DMS153 treated with DMSO at 0.1 percent for 48 hours (cell line): Measurements from ENCODE around the gene CYP27A1.
"Not testable (repeated sequence)": the region's sequence is repeated elsewhere in the genome, so short reads cannot be mapped to it uniquely, and the experiment has no call there.

Source experiments
- DNase-seq: peaks from one replicate; lab custom pipeline; 2025; ENCODE audit not compliant: unreplicated experiment; lab: John Stamatoyannopoulos, UW

The CYP27A1 gene

GRCh38 chr2:218830526-218831306, 48.8 kb downstream of the CYP27A1 start:
- no peak for DNase-seq

GRCh38 chr2:218831378-218831990, 49.5 kb downstream of the CYP27A1 start, which contains the start of gene PRKAG3:
PRKAG3 (minus strand) TSS chr2:218831803.
- DNase-seq = no peak

- no peak for DNase-seq
Measured at GRCh38 chr2:218832081-218832480, 50.1 kb downstream of the CYP27A1 start.

- no peak for DNase-seq
Measured at GRCh38 chr2:218832520-218832919, 50.6 kb downstream of the CYP27A1 start.

GRCh38 chr2:218833023-218833609, 51.2 kb downstream of the CYP27A1 start:
- no peak for DNase-seq

- no peak for DNase-seq
Measured at GRCh38 chr2:218834685-218835084, 52.7 kb downstream of the CYP27A1 start.

GRCh38 chr2:218837495-218837894, 55.5 kb downstream of the CYP27A1 start:
- DNase-seq = no peak

- DNase-seq = no peak
Measured at GRCh38 chr2:218839430-218839829, 57.5 kb downstream of the CYP27A1 start.

- DNase-seq = no peak
Measured at GRCh38 chr2:218839888-218840287, 57.9 kb downstream of the CYP27A1 start.

- DNase-seq = not testable (repeated sequence)
Measured at GRCh38 chr2:218844334-218844733, 62.4 kb downstream of the CYP27A1 start.

GRCh38 chr2:218846963-218847362, 65.0 kb downstream of the CYP27A1 start:
- not testable (repeated sequence) for DNase-seq

GRCh38 chr2:218849721-218850120, 67.8 kb downstream of the CYP27A1 start:
- DNase-seq = no peak

GRCh38 chr2:218850796-218851195, 68.8 kb downstream of the CYP27A1 start:
- no peak for DNase-seq

GRCh38 chr2:218851286-218851685, 69.3 kb downstream of the CYP27A1 start:
- DNase-seq = no peak

GRCh38 chr2:218852911-218853667, 71.1 kb downstream of the CYP27A1 start:
- DNase-seq = peak; percentile 32

GRCh38 chr2:218853766-218854165, 71.8 kb downstream of the CYP27A1 start:
- DNase-seq = no peak

- DNase-seq = no peak
Measured at GRCh38 chr2:218854860-218855259, 72.9 kb downstream of the CYP27A1 start.

- DNase-seq = no peak
Measured at GRCh38 chr2:218855305-218856166, 73.6 kb downstream of the CYP27A1 start.

- DNase-seq = no peak
Measured at GRCh38 chr2:218856167-218856895, 74.4 kb downstream of the CYP27A1 start.

- no peak for DNase-seq
Measured at GRCh38 chr2:218856896-218857243, 74.9 kb downstream of the CYP27A1 start.
